IPS-11a (cell line): ENCODE results near the gene SLC28A2.
"Not testable (repeated sequence)": the region's sequence is repeated elsewhere in the genome, so short reads cannot be mapped to it uniquely, and the experiment has no call there.

Experiments used
- H3K4me3 ChIP-seq: one replicate; pipeline ENCODE4 v1.5.1; 2013; ENCODE audit warnings: low read depth, low read length, control low read depth

SLC28A2 gene

GRCh38 chr15:45259796-45260195, 7.8 kb downstream of the SLC28A2 start:
- no peak overlapping the region for H3K4me3 ChIP-seq

GRCh38 chr15:45262906-45263461, 10.9 kb downstream of the SLC28A2 start:
- H3K4me3 ChIP-seq = no peak overlapping the region

DNA sequence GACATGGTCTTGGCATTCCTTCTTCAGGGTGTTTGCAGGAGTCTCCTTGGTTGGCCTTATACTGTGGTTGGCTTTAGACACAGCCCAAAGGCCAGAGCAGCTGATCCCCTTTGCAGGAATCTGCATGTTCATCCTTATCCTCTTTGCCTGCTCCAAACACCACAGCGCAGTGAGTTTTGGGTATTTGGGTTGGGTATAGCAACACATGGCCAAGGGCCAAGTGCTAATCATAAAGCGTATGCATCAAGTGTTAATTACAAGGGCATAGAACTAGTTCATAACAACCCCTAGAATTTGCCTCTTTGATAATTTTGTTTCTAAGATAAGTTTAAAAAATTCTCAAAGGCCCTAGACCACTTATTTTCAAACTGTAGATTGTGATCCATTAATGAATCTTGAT, 11.8 kb downstream of the SLC28A2 start:
- no peak overlapping the region for H3K4me3 ChIP-seq

DNA sequence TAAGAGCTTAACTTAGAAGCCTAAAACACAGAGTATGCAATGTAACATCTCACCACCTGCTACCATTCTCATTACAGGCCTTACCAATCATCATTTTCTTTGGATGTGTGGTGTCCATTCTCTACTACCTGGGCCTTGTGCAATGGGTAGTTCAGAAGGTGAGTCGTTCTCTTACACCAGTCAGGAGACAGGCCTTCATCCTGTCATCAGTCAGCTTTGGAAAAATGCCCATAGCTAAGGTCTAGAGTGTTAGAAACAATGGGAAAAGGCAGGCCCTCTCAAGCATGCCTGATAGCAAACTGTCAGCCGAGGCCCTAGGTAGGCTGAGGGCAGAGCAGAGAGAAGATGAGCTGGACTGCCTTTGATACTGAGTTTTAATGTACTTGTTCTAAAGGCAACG, 13.5 kb downstream of the SLC28A2 start:
- H3K4me3 ChIP-seq = no peak overlapping the region

DNA sequence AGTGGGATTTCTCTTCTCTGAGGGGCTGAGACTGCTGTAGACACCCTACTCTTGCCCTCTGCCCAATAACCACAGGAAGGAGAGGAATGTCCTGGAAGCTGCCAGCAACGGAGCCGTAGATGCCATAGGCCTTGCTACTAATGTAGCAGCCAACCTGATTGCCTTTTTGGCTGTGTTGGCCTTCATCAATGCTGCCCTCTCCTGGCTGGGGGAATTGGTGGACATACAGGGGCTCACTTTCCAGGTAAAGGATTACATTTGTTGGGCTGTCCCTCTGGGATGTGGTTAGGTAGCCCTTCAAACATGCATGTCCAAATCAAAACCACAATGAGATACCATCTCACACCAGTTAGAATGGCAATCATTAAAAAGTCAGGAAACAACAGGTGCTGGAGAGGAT, 16.1 kb downstream of the SLC28A2 start:
- H3K4me3 ChIP-seq = no peak overlapping the region

DNA sequence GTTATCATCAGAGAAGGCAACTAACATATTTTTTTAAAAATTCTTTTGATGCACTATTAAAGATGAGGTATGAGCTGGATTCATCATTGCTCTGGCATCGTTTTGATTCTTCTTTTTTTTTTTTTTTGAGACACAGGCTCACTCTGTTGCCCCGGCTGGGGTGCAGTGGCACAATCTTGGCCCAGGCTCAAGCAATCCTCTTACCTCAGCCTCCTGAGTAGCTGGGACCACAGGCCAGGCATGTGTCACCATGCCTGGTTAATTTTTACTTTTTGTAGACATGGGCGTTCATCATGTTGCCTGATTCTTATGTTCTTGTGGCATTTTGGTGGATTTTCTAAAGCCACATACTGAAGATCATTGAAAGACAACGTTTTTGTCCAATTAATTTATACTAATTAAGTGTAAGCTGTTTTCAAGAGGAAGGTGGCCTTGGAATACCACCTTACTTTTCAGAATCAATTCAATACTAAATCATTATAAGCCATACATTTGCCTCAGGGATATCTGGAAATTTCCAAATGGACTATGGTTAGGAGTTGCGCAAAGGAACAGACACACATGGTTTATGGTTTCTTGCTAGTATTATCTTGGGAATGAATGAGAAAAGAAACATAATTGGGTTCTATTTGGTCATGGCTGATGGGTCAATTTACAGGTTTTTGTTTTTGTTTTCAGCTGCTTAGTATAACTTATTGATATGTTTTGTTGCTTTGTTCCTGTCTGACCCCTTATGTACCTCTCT, 22.8 kb downstream of the SLC28A2 start:
- no peak overlapping the region for H3K4me3 ChIP-seq

- no peak overlapping the region for H3K4me3 ChIP-seq
These were observed 24.8 kb downstream of the SLC28A2 start for GRCh38 chr15:45276831-45277230.

DNA sequence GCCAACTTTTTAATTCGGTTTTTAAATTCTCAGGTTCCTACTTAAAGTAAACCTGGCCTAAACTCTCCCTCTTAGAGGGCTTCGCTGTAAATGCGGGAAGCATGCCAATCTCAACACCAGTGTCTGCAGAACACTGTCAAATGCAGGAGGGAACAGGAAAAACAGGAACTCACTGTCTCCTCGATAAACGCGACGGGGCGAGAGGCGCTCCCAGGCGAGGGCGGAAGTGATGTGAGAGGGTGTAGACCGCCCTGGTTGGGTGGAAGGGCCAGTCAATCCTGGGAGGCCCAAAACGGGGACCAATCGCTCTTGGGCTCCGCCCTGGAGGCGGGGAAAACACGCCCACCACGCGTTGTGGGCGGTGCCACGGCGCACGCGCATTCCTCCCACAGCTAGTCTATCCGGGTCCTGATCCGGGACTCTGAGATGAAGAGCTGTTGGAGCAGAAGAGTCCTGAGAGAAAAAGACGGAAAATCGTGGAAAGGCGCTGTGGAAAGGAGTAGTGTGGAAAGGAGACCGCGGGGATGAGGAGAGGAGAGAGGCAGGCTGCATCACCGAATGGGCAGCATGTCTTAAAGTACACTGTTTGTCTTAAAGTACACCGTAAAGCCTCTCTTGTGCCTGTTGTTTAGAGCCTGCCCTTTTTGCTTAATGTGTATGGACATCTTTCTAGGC, 27.1 kb downstream of the SLC28A2 start:
- H3K4me3 ChIP-seq = peak overlapping the region; percentile 81

DNA sequence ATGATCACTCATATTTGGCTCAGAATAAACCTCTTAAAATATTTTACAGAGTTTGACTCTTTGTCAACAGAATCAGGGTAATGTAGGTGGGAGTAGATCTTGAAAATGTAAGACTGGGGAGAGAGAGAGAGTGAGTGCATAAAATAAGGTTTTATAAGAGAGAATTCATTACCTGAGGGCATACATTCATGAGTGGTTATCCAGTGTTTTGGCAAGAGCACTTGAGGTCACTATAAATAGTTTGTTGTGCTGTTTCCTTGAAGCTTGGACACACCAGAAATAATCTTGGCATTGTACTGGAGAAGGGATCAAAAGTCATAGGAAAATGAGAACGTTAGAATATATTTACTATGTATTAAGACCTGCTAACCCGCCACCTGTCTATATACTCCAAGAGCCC, 33.4 kb downstream of the SLC28A2 start:
- no peak overlapping the region for H3K4me3 ChIP-seq

DNA sequence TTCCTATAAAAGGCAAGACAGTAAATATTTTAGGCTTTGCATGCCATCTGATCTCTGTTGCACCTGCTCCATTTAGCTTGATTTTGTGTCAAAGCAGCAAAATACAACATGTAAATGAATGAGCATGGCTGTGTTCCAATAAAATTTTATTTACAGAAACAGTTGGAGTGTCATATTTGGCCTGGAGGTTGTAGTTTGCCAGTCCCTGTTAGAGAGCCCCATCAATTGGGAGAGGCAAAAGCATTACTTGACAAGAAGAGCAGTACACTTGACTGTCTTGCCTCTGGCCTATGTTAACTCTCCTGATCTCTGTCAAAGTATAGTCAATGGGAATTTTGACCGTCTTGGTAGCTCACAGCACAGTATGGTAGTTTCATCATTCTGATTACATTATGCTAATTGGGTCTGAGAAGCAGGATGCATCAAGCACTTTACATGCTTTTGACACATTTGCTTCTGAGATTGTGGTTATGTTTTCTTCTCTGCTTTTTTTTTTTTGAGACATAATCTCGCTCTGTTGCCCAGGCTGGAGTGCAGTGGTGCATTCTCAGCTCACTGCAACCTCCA, 35.4 kb downstream of the SLC28A2 start:
- no peak overlapping the region for H3K4me3 ChIP-seq

GRCh38 chr15:45288947-45289346, 36.9 kb downstream of the SLC28A2 start:
- H3K4me3 ChIP-seq = no peak overlapping the region

GRCh38 chr15:45291822-45292582, 40.0 kb downstream of the SLC28A2 start:
- no peak overlapping the region for H3K4me3 ChIP-seq

DNA sequence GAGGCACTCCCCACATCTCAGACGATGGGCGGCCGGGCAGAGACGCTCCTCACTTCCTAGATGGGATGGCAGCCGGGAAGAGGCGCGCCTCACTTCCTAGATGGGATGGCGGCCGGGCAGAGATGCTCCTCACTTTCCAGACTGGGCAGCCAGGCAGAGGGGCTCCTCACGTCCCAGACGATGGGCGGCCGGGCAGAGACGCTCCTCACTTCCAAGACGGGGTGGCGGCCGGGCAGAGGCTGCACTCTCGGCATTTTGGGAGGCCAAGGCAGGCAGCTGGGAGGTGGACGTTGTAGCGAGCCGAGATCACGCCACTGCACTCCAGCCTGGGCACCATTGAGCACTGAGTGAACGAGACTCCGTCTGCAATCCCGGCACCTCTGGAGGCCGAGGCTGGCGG, 41.3 kb downstream of the SLC28A2 start:
- not testable (repeated sequence) for H3K4me3 ChIP-seq

DNA sequence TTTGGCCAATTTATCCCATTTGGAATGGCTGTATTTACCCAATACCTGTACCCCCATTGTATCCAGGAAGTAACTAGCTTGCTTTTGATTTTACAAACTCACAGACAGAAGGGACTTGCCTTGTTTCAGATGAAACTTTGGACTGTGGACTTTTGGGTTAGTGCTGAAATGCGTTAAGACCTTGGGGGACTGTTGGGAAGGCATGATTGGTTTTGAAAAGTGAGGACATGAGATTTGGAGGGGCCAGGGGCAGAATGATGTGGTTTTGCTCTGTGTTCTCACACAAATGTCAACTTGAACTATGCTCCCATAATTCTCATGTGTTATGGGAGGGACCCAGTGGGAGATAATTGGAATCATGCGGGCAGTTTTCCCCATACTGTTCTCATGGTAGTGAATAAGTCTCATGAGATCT, 46.9 kb downstream of the SLC28A2 start:
- not testable (repeated sequence) for H3K4me3 ChIP-seq

DNA sequence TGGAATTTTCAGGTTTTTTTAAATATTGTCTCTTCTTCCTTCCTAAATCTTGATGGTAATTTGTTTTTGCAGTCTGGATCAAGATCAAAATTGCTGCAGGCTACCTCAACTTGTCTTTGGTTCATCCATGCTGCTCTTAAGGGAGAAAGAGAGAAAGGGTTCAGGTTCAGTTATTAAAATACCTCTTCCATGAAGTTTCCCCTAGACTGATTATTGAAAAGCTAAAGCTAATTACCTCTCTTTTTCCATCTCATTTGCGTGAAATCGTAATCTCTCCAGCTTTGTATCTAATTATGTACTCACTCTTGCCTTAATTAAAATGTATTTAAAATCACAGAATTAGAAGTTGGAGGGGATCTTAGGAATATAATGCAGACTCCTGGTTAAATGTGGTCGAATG, 52.7 kb downstream of the SLC28A2 start:
- H3K4me3 ChIP-seq = no peak overlapping the region

DNA sequence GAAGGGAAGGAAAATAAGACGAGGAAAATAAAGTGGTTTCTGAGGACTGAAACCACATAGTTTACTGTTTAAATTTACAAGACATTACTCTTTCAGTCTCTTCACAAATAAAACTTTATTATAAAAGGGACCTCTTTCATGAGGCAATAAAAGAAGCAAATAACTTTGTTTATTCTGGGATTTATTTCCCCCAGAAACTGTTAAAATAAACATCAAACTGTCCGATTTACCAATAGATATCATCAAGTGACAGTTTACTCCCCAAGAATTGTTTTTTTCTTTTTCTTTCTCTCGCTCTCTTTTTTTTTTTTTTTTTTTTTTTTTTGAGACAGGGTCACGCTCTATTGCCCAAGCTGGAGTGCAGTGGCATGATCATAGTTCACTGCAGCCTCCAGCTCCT, 54.1 kb downstream of the SLC28A2 start:
- H3K4me3 ChIP-seq = no peak overlapping the region

- H3K4me3 ChIP-seq = no peak overlapping the region
These were observed 55.3 kb downstream of the SLC28A2 start for GRCh38 chr15:45307230-45307924.

GRCh38 chr15:45314117-45314516, 62.1 kb downstream of the SLC28A2 start:
- H3K4me3 ChIP-seq = not testable (repeated sequence)

- no peak overlapping the region for H3K4me3 ChIP-seq
These were observed 62.9 kb downstream of the SLC28A2 start for GRCh38 chr15:45314960-45315359.

DNA sequence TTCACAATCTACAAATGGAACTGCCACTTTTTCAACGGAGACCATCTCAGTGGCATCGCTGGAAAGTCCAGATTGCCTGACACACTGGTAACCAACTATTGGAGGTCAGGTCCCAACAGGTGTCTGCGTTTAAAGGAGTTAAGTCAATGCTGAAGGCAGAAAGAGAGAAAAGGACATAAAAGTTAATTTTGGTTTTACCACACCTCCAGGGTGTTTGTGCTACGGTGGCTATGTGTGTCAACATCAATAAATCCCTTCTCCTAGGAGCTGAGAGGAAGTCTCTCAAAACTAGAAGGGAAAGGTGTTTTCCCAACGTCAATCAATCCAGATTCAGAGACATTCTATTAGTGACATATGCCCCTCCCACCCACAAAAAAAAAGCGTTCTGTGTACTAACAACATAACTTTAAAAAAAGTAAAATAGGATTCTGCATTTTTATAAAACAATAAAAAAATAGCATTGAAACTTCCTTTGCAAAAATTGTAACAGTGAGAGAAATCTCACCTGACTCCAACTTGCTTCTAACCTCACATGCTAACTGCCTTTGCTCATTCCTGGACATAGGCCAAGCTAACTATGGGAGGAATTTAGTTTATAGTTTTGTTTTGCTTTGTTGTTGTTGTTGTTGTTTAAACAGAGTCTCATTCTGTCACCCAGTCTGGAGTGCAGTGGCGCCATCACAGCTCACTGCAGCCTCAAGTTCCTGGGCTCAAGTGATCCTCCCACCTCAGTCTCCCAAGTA, 67.6 kb downstream of the SLC28A2 start:
- no peak overlapping the region for H3K4me3 ChIP-seq
